Fibroblast of skin of back (primary cell): ENCODE data around the gene AURKAIP1. TPM values are rescaled to one million over a fixed set of nuclear protein-coding genes. Genes with fewer than 3 reads are reported as not detected.
"Not testable (repeated sequence)": the region's sequence is repeated elsewhere in the genome, so short reads cannot be mapped to it uniquely, and the experiment has no call there.

Experiments
- DNase-seq: peaks from one replicate; pipeline ENCODE4 v3.0.0-alpha.2; 2013
- polyA plus RNA-seq, 2 experiments: library from polyadenylated mRNA; unstranded; fragments of 120-200 nt; gene quantifications; one replicate each; pipeline ENCODE4 v1.2.1, GENCODE V29; 2013; ENCODE audit not compliant: insufficient read length in 2 of 2

Gene AURKAIP1
- polyA plus RNA-seq (2013, experiment 1 of 2; ENCODE audit: insufficient read length): 138 TPM
- 75.5 TPM for polyA plus RNA-seq (2013, experiment 2 of 2; ENCODE audit: insufficient read length)

DNA sequence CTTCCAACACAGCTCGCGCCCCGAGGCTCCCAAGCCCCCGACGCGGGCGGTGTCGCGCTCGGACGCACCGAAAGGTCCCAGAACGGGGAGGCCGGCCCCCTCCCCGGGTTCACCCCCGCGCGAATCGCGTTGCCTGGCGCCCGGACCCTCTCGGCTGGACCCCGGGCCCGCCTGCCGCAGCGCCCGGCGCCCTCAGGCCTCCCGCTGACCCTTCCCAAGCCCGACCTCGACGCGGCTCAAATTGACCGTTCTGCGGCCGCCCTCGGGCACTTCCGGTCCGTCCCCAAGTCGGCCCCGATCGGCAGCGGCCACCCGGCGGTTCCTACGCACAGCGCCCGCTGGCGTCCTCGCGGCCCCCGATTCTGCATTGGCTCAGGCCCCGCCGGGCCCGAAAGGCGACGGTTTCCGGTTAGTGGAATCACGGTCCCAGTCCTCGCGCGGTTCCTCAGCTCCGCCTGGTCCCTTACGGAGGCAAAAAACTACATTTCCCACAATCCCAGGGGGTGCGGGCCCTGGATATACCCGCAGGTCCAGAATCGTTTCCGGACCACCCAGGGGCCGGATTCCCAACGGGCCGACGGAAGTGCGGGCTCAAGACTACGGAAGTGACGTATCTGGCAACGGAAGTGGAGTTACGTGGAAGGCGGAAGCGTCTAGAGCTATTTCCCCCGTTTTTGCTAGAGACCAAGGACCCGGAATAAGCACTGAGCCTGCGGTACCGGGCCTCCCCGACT is at the start of gene AURKAIP1:
Gene AURKAIP1, minus strand, starts transcription at position 279 of the 734 bp plus-strand sequence. CDS start 451 bp downstream, outside the sequence.
- peak; percentile 100 for DNase-seq

DNA sequence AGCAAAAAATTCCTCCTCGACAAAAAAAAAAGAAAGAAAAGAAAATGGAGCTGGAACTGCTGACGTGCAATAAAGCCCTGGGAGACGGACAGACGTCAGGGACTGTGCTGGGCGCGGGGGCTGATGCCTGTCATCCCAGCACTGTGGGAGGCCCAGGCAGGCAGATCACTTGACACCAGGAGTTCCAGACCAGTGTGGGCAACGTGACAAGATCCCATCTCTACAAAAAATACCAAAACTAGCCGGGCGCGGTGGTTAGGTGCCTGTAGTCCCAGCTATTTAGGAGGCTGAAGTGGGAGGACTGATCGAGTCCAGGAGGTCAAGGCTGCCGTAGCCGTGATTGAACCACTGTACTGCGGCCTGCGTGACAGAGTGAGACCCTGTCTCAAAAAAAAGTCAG is 49.7 kb upstream of the AURKAIP1 start:
- no peak for DNase-seq

DNA sequence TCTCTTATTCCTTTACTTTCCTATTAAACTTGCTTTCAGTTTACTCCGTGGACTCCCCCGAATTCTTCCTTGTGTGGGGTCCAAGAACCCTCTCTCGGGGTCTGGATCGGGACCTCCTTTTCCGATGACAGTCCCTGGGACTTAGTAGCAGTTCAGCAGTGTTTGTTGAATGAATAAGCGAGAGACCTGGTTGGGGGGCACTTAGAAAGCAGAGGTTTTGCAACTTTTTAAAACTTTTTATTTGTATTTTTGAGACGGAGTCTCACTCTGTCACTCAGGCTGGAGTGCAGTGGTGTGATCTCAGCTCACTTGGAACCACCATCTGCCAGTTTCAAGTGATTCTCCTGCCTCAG is 48.2 kb upstream of the AURKAIP1 start:
- no peak for DNase-seq

GRCh38 chr1:1422465-1423244 is 47.6 kb upstream of the AURKAIP1 start:
- DNase-seq: peak; percentile 58

DNA sequence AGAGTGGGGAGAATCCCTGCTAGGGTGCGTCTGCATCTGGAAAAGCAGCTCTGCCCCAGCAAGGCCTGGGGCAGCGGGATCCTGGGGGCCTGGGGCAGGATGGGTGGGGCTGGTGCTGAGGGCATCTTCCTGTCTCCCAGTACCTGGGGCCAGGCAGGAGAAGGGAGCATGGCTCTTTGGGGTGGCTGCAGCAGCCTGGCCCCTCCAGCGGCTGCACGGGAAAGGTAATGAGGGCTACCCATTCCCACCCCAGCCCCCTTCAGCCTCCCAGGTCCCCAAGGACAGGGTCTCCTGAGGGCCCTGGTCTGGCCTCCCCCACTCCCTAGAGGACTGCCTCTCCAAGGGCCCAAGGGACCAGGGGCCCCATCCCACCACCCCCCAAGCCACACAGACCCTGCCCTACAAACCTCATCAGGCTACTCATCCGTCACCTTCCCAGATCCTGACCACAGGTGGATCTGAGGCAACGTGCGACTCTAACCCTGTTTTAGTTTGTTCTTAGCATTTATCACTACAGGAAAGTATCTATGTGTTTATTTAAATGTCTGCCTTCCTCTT is 47.0 kb upstream of the AURKAIP1 start:
- DNase-seq: no peak

DNA sequence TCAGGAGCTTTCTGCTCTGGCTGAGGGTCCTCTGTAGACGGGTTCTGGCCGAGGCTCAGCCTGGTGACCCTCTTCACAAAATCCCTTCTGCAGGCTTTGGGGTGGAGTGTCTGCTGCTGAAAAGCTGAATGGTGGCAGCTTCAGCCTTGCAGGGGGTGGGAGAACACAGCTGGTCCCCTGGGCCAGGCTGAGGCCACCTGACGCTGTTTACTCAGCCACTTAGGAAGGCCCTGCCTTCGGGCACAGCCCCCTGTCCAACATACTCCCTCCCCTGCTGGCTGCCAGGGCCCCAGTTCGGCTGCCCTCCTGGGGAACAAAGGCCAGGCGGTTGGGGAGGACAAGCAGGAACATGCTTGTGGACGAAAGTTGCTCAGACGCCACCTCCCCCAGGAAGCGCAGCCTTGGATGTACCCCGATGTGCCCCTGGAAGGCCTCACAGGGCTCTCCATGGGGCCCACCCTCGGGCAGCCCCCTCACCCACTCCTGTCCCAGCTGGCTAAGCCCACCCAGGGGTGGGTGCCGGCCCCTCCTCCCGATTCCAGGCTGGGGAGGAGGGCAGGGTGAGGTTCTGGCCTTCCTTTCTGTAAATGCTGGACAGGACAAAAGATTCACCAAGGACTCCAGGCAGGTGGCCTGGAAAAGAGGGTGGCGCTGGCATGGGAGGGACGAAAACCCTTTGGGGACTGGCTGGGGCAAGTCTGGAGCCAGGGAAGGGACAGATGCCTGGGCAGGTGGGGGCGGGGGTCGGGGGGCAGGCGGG is 46.3 kb upstream of the AURKAIP1 start, which contains the start of gene ANKRD65:
Gene ANKRD65, minus strand, starts transcription at position 130 of the 760 bp plus-strand sequence. CDS start 271 bp downstream, outside the sequence.
- no peak for DNase-seq

DNA sequence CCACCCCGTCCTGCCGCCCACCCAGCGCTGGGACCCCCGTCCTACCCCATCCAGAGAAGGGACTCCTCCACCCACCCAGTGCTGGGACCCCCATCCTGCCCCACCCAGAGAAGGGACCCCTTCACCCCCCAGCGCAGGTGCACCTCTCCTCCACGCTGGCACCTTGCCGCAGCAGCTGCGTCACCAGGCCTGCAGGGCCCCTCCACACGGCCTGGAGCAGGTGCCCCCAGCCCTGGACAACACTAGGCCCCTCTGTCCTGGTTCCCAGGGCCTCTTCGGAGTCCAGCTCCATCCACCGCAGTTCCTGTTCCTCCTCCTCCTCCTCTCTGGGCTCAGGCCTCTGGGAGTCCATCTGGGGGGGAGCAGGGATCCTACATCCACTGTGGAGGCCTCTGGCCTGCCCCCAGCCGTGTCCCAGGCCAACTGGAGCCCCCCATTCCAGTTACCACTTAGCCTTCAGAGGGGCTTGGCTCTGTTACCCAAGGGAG is 45.7 kb upstream of the AURKAIP1 start:
- DNase-seq: no peak

DNA sequence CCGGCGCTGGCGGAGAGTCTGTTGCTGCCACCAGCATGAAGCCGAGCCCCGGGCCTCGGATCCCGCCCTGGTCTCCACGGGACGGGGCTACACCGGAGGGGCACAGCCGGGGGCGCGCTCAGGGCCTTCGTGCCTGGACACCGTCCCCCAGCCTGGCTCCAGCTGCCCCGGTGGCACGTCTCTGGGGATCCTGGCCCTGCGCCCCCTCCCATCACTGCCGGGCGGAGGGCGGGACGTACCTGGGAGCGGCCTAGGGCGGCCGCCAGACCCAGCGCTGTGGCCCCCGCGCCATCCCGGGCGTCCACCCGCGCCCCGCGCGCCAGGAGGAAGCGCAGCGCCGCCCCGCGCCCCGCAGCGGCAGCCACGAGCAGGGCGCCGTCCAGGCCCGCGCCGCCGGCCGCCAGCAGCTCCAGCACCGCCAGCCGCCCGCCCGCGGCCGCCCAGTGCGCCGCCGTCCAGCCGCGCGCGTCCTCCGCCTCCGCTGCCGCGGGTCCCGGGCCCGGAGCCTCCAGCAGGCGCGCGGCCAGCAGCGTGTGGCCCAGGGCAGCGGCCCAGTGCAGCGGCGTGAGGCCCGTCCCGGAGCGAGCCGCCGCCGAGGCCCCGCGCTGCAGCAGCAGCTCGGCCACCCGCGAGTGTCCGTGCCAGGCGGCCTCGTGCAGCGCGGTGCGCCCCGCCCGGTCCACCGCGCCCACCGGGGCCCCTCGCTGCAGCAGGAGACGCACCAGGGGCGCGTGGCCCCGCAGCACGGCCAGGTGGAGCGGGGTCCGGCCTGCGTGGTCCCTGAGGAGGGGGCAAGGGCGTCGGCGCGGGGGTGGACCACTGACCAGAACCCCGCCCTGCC is 45.0 kb upstream of the AURKAIP1 start:
- no peak for DNase-seq

GRCh38 chr1:1419363-1419812 is 44.4 kb upstream of the AURKAIP1 start:
- no peak for DNase-seq

DNA sequence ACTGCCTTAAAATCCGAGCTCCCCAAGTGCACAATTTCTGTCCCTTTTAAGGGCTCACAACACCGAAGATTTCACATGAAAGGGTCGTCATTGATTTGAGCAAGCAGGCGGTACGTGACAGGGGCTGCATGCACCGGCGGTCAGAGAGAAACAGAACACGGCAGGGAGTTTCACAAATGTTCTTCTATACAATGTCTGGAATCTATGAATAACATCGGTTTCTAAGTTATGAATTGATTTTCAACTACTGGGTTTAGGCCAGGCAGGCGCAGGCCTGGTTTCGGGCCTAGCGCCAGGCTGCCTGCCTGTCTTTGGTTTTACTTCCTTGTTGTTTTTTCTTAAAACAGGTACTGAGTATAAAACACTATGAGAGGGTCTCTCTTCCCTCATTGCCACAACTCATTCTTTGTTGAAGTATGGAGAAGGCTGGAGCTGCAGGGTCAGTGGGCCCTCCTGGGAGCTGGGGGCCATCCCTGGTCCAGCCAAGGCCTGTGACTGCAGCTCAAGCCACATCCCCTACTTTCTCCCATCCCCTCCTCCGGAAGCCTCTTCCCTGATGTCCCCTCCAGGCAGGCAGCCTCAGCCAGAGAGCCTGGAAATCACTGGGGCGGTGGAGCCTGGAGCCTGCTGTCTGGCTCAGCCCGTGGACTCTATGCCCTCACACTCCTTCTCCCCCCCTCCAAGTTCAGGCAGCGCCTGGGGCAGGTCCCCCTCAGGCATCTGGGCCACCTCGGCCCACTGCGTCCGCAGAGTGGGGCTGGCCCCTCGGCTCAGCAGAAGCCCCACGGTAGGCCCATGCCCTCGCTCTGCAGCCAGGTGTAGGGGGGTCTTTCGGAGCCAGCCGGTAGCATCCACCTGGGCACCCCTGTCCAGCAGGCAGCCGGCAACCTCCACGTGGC is 43.7 kb upstream of the AURKAIP1 start:
- no peak for DNase-seq

- not testable (repeated sequence) for DNase-seq
Observed at GRCh38 chr1:1417825-1418463, 42.9 kb upstream of the AURKAIP1 start.

- not testable (repeated sequence) for DNase-seq
Observed at GRCh38 chr1:1417396-1417795, 42.4 kb upstream of the AURKAIP1 start.

DNA sequence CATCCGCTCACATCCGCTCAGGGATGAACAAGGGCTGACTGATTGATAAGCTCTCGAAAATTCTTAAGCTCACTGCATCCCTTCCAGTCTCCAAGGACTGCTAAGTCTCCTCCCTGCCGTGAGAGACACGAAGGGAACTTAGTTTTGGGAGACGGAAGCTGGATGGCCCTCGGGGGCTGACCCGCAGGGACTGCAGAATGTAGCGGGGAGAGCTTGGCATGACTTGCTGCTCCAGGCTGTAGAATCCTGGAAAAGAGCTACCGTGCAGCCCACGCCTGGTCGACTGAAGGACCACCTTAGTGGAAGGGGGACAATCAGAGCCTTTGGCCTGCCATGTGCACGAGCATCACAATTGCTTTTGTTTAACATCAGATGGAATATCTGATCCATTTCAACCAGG is 40.7 kb upstream of the AURKAIP1 start:
- no peak for DNase-seq

- DNase-seq: not testable (repeated sequence)
Observed at GRCh38 chr1:1412311-1412902, 37.4 kb upstream of the AURKAIP1 start.

- DNase-seq: no peak
Observed at GRCh38 chr1:1411626-1412025, 36.6 kb upstream of the AURKAIP1 start.

- not testable (repeated sequence) for DNase-seq
Observed at GRCh38 chr1:1410238-1410637, 35.2 kb upstream of the AURKAIP1 start.

- peak; percentile 38 for DNase-seq
Observed at GRCh38 chr1:1407636-1408318, 32.8 kb upstream of the AURKAIP1 start.

DNA sequence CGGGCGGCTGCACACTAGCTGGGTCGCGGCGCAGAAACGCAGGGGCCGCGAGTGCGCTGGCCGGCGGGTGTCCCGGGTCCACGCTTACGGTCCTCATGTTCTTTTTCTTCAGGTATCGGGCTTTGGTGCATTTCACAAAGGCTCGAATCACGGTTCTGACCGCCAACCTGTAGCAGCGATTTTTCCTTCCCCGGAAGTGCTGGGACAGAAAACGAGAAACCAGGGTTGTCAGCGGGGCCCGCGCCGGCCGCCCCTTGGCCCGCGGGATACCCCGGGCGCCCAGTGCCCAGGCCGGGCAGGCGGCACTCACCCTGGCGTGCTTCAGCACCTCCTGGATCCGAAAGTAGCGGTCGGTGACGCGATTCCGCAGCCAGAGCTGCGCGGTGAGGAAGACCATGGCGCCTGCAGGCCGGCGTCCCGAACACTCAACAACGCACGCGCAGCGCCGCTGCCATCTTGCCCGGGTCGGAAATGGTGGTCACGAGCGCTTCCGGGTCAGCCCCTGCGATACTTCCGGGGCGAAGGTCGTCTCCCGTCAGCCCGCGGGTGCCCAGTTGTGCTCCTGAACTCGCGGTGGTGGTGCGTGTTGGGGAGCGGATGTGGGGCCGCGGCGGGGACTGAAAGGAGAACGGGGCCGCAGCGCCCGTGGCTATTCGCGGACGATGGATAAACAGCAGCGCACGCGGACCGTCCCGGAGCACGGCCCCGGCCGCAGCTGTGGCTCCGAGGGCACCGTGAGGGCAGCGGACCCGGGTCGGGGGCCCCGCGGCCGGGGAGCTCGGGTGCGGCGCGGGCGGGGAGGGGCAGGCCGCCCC is 32.0 kb upstream of the AURKAIP1 start, which contains the start of gene MRPL20:
Gene MRPL20, minus strand, starts transcription at position 473 of the 815 bp plus-strand sequence. Its CDS starts 76 bp downstream, at position 397.
- DNase-seq: peak; percentile 92
